IPS-18c (cell line): ENCODE data around the gene FMNL3.
"Not testable (repeated sequence)": the region's sequence is repeated elsewhere in the genome, so short reads cannot be mapped to it uniquely, and the experiment has no call there.

Source experiments
- H3K4me3 ChIP-seq: 2 replicates; pipeline ENCODE4 v1.7.0; 2013; ENCODE audit warnings: low read depth, mild to moderate bottlenecking, low read length, moderate library complexity; ENCODE audit not compliant: insufficient read depth
- H3K9me3 ChIP-seq: one replicate; pipeline ENCODE4 v1.6.1; 2013; ENCODE audit warnings: mild to moderate bottlenecking, low read length, moderate library complexity; ENCODE audit not compliant: control insufficient read depth, insufficient read depth

The FMNL3 gene

GRCh38 chr12:49707128-49707811 lies at the start of gene FMNL3:
TSS of gene FMNL3 (minus strand) at chr12:49707405. CDS start at chr12:49707180, 225 bp downstream.
- peak within 1 kb of the TSS; percentile 75 for H3K4me3 ChIP-seq
- H3K9me3 ChIP-seq = no peaks in the 10 kb centered on the region

DNA sequence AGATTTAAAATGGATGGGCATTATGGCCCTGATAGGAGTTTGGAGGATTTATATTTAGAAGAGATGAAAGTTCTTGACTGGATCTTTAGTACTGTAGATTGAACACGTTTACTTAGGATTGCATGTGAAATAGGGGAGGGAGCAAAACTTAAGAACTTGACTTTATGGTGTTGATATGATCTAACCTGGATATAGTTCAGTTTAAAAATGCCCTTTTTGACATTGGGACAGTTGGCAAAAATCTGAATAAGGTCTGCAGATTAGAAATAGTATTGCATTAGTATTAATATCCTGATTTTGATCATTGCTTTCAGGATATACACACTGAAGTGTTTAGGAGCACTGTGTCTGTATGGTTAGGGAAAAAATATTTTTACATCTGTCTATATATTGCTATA lies 43.8 kb upstream of the FMNL3 start:
- Histone ChIP-seq H3K4me3 (no peak overlapping the region), H3K9me3 (no peaks in the 10 kb centered on the region)

- Histone ChIP-seq H3K4me3 (no peak overlapping the region), H3K9me3 (no peaks in the 10 kb centered on the region)
Observed at GRCh38 chr12:49750027-49750995, 43.1 kb upstream of the FMNL3 start.

DNA sequence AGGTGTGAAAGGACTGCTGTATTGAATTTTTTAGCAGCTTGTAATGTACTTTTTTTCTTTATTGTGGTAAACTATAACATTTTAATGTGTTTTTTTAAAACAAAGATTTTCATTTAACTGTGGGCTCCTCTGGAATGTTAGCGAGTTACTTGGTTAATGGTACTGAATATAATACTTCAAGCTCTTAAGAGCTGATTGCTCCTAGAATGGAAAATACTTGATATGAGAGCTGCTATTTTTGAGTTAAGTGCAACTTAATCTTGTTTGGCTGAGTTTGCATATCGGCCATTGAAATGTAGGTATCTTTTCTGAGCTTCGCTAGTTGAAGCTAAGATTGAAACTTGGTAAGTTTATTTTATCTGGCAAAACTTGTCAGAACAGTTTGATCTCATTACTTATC lies 41.6 kb upstream of the FMNL3 start:
- no peak overlapping the region for H3K4me3 ChIP-seq
- no peaks in the 10 kb centered on the region for H3K9me3 ChIP-seq

DNA sequence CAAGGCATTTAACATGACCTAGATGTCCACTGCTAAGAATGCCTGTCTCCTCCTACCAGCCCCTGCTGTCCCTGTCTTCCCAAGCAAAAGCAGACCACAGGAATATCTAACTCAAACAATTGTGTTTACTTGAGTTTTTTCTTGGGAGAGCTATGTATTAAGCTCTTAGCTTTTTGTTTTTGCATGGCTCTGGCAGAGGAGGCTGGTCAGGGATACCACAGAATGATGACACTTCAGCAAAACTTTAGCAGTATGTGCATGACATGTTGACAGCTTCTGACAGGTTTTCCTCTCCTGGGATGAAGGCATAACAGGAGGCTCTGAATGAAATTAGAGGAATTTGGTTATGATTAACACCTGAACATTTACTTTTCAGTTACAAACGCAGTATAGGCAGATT lies 41.1 kb upstream of the FMNL3 start:
- H3K4me3 ChIP-seq = no peak overlapping the region
- H3K9me3 ChIP-seq = no peaks in the 10 kb centered on the region

- H3K9me3 ChIP-seq = no peaks in the 10 kb centered on the region
- H3K4me3 ChIP-seq = no peak overlapping the region
Observed at GRCh38 chr12:49744363-49744885, 37.2 kb upstream of the FMNL3 start.

- H3K4me3 ChIP-seq = peak overlapping the region; percentile 85
- H3K9me3 ChIP-seq = no peaks in the 10 kb centered on the region
Observed at GRCh38 chr12:49741882-49742620, 34.8 kb upstream of the FMNL3 start.

DNA sequence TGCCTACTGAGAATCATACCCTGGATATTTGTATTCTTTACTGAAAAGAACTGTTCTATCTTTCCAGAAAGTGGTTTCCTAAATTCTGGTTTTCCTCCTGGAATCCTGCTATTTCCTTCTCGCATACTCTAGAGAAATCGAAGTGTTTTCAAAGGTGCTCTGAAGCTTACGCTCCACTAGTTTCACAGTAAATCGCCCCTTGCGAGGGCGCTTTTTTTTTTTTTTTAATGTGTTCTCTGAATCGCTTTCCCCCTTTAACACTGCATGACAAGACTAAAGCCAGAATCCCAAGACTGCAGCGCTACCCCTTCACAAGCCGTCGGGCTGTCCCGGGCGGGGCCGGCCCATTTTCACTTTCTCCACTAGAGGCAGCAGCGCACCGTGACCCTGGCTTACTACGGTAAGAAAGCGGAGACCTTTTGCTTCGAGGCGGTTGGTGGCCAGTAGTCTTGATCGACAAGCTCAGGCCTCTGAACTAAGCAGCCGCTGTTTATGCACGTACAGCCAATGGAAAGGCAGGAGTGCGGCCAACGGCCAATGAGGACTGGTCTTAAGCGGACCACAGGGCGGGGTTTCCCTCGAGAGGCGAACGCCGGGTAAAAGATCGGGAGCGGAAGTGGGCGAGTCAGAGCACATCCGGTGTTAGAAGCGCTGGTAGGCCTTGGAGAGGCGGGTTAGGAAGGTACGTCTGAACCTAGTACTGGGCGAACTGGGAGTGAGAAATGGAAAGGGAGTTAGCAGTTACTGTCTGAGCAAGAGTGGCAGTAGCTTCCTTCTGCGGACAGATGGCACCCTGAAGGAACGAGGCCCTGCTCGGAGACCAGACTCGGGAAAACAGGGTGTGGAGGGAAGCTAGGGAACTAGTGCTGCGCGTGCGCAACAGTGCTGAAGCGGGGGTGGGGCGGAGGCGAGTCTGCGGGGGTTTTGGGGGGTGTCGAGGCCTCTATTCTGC lies 34.0 kb upstream of the FMNL3 start, which contains the start of gene TMBIM6:
Gene TMBIM6 (plus strand): TSS at position 628 of the 952 bp plus-strand sequence. CDS start 10,937 bp downstream, outside the sequence.
- Histone ChIP-seq H3K4me3 (peak within 1 kb of the TSS; percentile 85), H3K9me3 (no peaks in the 10 kb centered on the region)

- not testable (repeated sequence) for H3K9me3 ChIP-seq, H3K4me3 ChIP-seq
Observed at GRCh38 chr12:49740277-49740676, 33.1 kb upstream of the FMNL3 start.

DNA sequence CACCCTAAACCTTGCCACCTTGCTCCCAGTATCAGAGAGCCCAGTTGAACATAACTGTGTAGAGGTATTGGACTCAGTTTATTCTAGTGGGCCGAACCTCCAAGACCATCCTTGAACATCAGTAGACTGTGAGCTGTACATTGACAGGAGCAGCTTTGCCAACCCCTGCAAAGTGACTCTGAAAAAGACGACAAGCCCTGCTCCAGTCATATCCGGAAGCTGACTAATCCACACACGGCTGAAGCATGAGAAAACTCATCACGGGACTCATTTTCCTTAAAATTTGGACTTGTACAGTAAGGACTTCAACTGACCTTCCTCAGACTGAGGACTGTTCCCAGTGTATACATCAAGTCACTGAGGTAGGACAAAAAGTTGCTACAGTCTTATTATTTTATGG lies 31.5 kb upstream of the FMNL3 start:
- not testable (repeated sequence) for H3K4me3 ChIP-seq, H3K9me3 ChIP-seq

DNA sequence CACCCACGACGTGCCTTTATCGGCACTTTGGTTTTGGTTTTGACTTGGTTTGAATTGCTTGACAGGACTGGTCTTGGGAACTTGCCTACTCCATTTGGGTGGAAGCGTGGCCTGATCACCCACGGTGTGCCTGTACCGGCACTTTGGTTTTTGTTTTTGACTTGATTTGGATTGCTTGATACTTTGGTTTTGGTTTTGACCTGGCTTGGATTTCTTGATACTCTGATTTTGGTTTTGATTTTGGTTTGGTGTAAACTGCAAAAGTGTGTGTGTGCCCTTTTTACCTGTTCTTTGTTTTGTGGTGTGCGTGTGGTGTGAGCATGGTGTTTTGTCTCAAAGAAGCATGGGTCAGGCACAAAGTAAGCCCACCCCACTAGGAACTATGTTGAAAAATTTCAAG lies 27.7 kb upstream of the FMNL3 start:
- not testable (repeated sequence) for H3K9me3 ChIP-seq, H3K4me3 ChIP-seq

- Histone ChIP-seq H3K4me3 (no peak overlapping the region), H3K9me3 (no peaks in the 10 kb centered on the region)
Observed at GRCh38 chr12:49733219-49734017, 26.2 kb upstream of the FMNL3 start.

- no peaks in the 10 kb centered on the region for H3K9me3 ChIP-seq
Observed at GRCh38 chr12:49730568-49731101, 23.4 kb upstream of the FMNL3 start.

GRCh38 chr12:49730050-49730449 lies 22.8 kb upstream of the FMNL3 start:
- H3K4me3 ChIP-seq = no peak overlapping the region
- no peaks in the 10 kb centered on the region for H3K9me3 ChIP-seq

More at GRCh38 chr12:49730568-49731101, 23.4 kb upstream of the FMNL3 start:
- no peak overlapping the region for H3K4me3 ChIP-seq

GRCh38 chr12:49728446-49728845 lies 21.2 kb upstream of the FMNL3 start:
- H3K9me3 ChIP-seq = no peaks in the 10 kb centered on the region
- H3K4me3 ChIP-seq = no peak overlapping the region
